ENCODE measurements around the gene POGLUT3.

The POGLUT3 gene

GRCh38 chr11:108466405-108466804, 31.8 kb downstream of the POGLUT3 start:
- Histone ChIP-seq H3K14ac (ENCODE audit: low read length) (no peak overlapping the region), H3K9ac (ENCODE audit: low read depth, low read length, poor library complexity) (no peak overlapping the region), H2AK5ac (ENCODE audit: low read depth, low read length) (no peak overlapping the region), H3K4me3 (ENCODE audit: low read length in 2 of 2) (peak overlapping the region in 1 of 2 donors; percentile 64), H3K36me3 (replicated peaks in 1 of 2; ENCODE audit: control insufficient read depth in 2 of 2, insufficient read depth in 2 of 2, low read length in 2 of 2) (no peaks in the 10 kb centered on the region), H3K23ac (ENCODE audit: low read depth, low read length, poor library complexity) (no peak overlapping the region), H3K27ac (replicated peaks; ENCODE audit: low read length) (no peak overlapping the region), H2AFZ (ENCODE audit: low read length) (peak overlapping the region; percentile 85), H2BK15ac (ENCODE audit: low read length) (no peak overlapping the region), H3K4ac (ENCODE audit: low read length) (no peak overlapping the region), H2BK12ac (ENCODE audit: low read length) (no peak overlapping the region), H3K4me1 (ENCODE audit: control insufficient read depth in 2 of 2, insufficient read depth in 1 of 2, low read depth in 1 of 2, low read length in 2 of 2) (no peaks in the 10 kb centered on the region), H2BK5ac (ENCODE audit: low read length) (no peak overlapping the region), H3K27me3 (ENCODE audit: control insufficient read depth in 3 of 3, insufficient read depth in 3 of 3, low read depth in 1 of 3, low read length in 3 of 3) (no peaks in the 10 kb centered on the region), H4K91ac (ENCODE audit: low read depth, low read length, poor library complexity) (no peak overlapping the region), H3K79me1 (ENCODE audit: low read depth, low read length) (no peaks in the 10 kb centered on the region), H4K8ac (ENCODE audit: low read depth, low read length) (no peak overlapping the region), H3K4me2 (ENCODE audit: insufficient read depth, low read length, poor library complexity, severe bottlenecking) (peak overlapping the region; percentile 61), H2BK120ac (ENCODE audit: low read depth, low read length) (no peak overlapping the region), H3K9me3 (replicated peaks in 1 of 2; ENCODE audit: control insufficient read depth in 2 of 2, insufficient read depth in 1 of 2, low read depth in 1 of 2, low read length in 2 of 2) (no peaks in the 10 kb centered on the region), H3K18ac (ENCODE audit: low read length) (no peak overlapping the region)
- DNase-seq (ENCODE audit: low spot score): no peak
- WGBS, 2 donors (ENCODE audit: extremely low coverage in 2 of 2, insufficient read length in 2 of 2, insufficient replicate concordance in 1 of 2): no CpG with 5 or more reads among the region's 7 CpGs

- H3K4ac ChIP-seq (ENCODE audit: low read length): no peak overlapping the region
- no peak overlapping the region for H4K91ac ChIP-seq (ENCODE audit: low read depth, low read length, poor library complexity)
- no peak overlapping the region for H3K23ac ChIP-seq (ENCODE audit: low read depth, low read length, poor library complexity)
- H4K8ac ChIP-seq (ENCODE audit: low read depth, low read length): no peak overlapping the region
- H2BK15ac ChIP-seq (ENCODE audit: low read length): no peak overlapping the region
- H3K4me2 ChIP-seq (ENCODE audit: insufficient read depth, low read length, poor library complexity, severe bottlenecking): no peak overlapping the region
- H2BK120ac ChIP-seq (ENCODE audit: low read depth, low read length): no peak overlapping the region
- no peak overlapping the region for H3K18ac ChIP-seq (ENCODE audit: low read length)
- H2AK5ac ChIP-seq (ENCODE audit: low read depth, low read length): no peak overlapping the region
- H2BK5ac ChIP-seq (ENCODE audit: low read length): no peak overlapping the region
- H3K27me3 ChIP-seq (ENCODE audit: control insufficient read depth in 3 of 3, insufficient read depth in 3 of 3, low read depth in 1 of 3, low read length in 3 of 3): no peaks in the 10 kb centered on the region
- no peak overlapping the region for H3K9ac ChIP-seq (ENCODE audit: low read depth, low read length, poor library complexity)
- no peak overlapping the region for H2BK12ac ChIP-seq (ENCODE audit: low read length)
- WGBS, 2 donors (ENCODE audit: extremely low coverage in 2 of 2, insufficient read length in 2 of 2, insufficient replicate concordance in 1 of 2): no CpG with 5 or more reads among the region's 2 CpGs
- H3K4me3 ChIP-seq (ENCODE audit: low read length in 2 of 2): no peak overlapping the region
- no peak overlapping the region for H3K27ac ChIP-seq (replicated peaks; ENCODE audit: low read length)
- no peaks in the 10 kb centered on the region for H3K36me3 ChIP-seq (replicated peaks in 1 of 2; ENCODE audit: control insufficient read depth in 2 of 2, insufficient read depth in 2 of 2, low read length in 2 of 2)
- H2AFZ ChIP-seq (ENCODE audit: low read length): no peak overlapping the region
- H3K14ac ChIP-seq (ENCODE audit: low read length): no peak overlapping the region
- no peak for DNase-seq (ENCODE audit: low spot score)
- H3K9me3 ChIP-seq (replicated peaks in 1 of 2; ENCODE audit: control insufficient read depth in 2 of 2, insufficient read depth in 1 of 2, low read depth in 1 of 2, low read length in 2 of 2): peaks cover 0 to 7% of the 10 kb centered on the region in 2 donors
- no peaks in the 10 kb centered on the region for H3K79me1 ChIP-seq (ENCODE audit: low read depth, low read length)
- H3K4me1 ChIP-seq (ENCODE audit: control insufficient read depth in 2 of 2, insufficient read depth in 1 of 2, low read depth in 1 of 2, low read length in 2 of 2): no peaks in the 10 kb centered on the region
Observed at GRCh38 chr11:108453207-108453835, 44.9 kb downstream of the POGLUT3 start.

Measured in neuronal stem cell (in vitro differentiated cells).